MM.1S (cell line): ENCODE measurements around the gene HP1BP3.

ENCODE experiments used
- DNase-seq: peaks from one replicate; pipeline ENCODE4 v3.0.0-alpha.2; 2015
- H2AFZ ChIP-seq: fragments of 300-600 bp; sonication (generic); 2 replicates; pipeline ENCODE4 v1.6.0; 2016; ENCODE audit warnings: antibody characterized with exemption, low read length
- H3F3A ChIP-seq: fragments of 300-600 bp; sonication (generic); 2 replicates; pipeline ENCODE4 v1.6.1; 2016; ENCODE audit warnings: mild to moderate bottlenecking, antibody characterized with exemption, low read length, moderate library complexity, mixed read lengths; ENCODE audit not compliant: insufficient read depth
- H3K27ac ChIP-seq: fragments of 300-600 bp; sonication (generic); 2 replicates; pipeline ENCODE4 v1.5.1; 2016; ENCODE audit warnings: mild to moderate bottlenecking, low read length
- H3K27me3 ChIP-seq: fragments of 300-600 bp; sonication (generic); replicated peaks from 2 replicates; pipeline ENCODE4 v1.6.0; 2016; ENCODE audit warnings: low read length; ENCODE audit not compliant: insufficient read depth
- H3K36me3 ChIP-seq: fragments of 300-600 bp; sonication (generic); replicated peaks from 2 replicates; pipeline ENCODE4 v1.6.1; 2016; ENCODE audit warnings: mild to moderate bottlenecking, low read length, mixed read lengths; ENCODE audit not compliant: insufficient read depth
- H3K4me1 ChIP-seq: fragments of 300-600 bp; sonication (generic); 2 replicates; pipeline ENCODE4 v1.6.1; 2016; ENCODE audit warnings: low read length, mixed read lengths
- H3K4me2 ChIP-seq: fragments of 300-600 bp; sonication (generic); 2 replicates; pipeline ENCODE4 v1.6.0; 2016; ENCODE audit warnings: low read depth, low read length
- H3K4me3 ChIP-seq: fragments of 300-600 bp; sonication (generic); 2 replicates; pipeline ENCODE4 v1.5.1; 2016; ENCODE audit warnings: low read length, mixed read lengths
- H3K79me2 ChIP-seq: fragments of 300-600 bp; sonication (generic); 2 replicates; pipeline ENCODE4 v1.6.1; 2016; ENCODE audit warnings: mixed run types, low read length, mixed read lengths
- H3K9ac ChIP-seq: fragments of 300-600 bp; sonication (generic); 2 replicates; pipeline ENCODE4 v1.6.1; 2016; ENCODE audit warnings: low read length, mixed read lengths
- H3K9me2 ChIP-seq: fragments of 300-600 bp; sonication (generic); replicated peaks from 2 replicates; pipeline ENCODE4 v1.6.1; 2016; ENCODE audit warnings: mild to moderate bottlenecking, low read length, mixed read lengths; ENCODE audit not compliant: insufficient read depth
- H3K9me3 ChIP-seq: fragments of 300-600 bp; sonication (generic); replicated peaks from 2 replicates; pipeline ENCODE4 v1.6.1; 2016; ENCODE audit warnings: mild to moderate bottlenecking, low read length, mixed read lengths; ENCODE audit not compliant: insufficient read depth
- H4K20me1 ChIP-seq: fragments of 300-600 bp; sonication (generic); 2 replicates; pipeline ENCODE4 v1.6.1; 2016; ENCODE audit warnings: mild to moderate bottlenecking, low read length, moderate library complexity, mixed read lengths; ENCODE audit not compliant: insufficient read depth
- CTCF ChIP-seq: fragments of 300-600 bp; sonication (generic); IDR thresholded peaks from 2 replicates; pipeline ENCODE4 v1.5.1; 2016; ENCODE audit warnings: antibody characterized with exemption, low read length, mixed read lengths
- EZH2 ChIP-seq: fragments of 300-600 bp; sonication (generic); optimal IDR thresholded peaks from 2 replicates; pipeline ENCODE3; 2017; ENCODE audit warnings: low read depth, mild to moderate bottlenecking, antibody characterized with exemption, low read length, mixed read lengths
- EZH2phosphoT487 ChIP-seq: fragments of 300-600 bp; sonication (generic); IDR thresholded peaks from 2 replicates; pipeline ENCODE4 v1.6.1; 2018; ENCODE audit warnings: antibody characterized with exemption, low read length

HP1BP3 gene

GRCh38 chr1:20698195-20698910 lies 88.8 kb downstream of the HP1BP3 start:
- no peak for DNase-seq
- Histone ChIP-seq H3K36me3 (no peaks in the 10 kb centered on the region), H3K9me2 (no peaks in the 10 kb centered on the region), H4K20me1 (no peaks in the 10 kb centered on the region), H3F3A (no peaks in the 10 kb centered on the region), H3K9me3 (no peaks in the 10 kb centered on the region), H3K4me3 (no peak overlapping the region), H3K4me1 (no peaks in the 10 kb centered on the region), H3K9ac (no peak overlapping the region), H3K27ac (no peak overlapping the region), H3K4me2 (no peak overlapping the region), H3K27me3 (peaks cover 75% of the 10 kb centered on the region), H3K79me2 (no peaks in the 10 kb centered on the region), H2AFZ (no peak overlapping the region)
- TF ChIP-seq EZH2phosphoT487: no peak
- TF ChIP-seq CTCF: no peak
- no peak for TF ChIP-seq EZH2

GRCh38 chr1:20697563-20697962 lies 89.5 kb downstream of the HP1BP3 start:
- no peak for DNase-seq
- no peaks in the 10 kb centered on the region for H3F3A ChIP-seq
- no peak overlapping the region for H2AFZ ChIP-seq
- TF ChIP-seq EZH2: no peak
- no peak for TF ChIP-seq EZH2phosphoT487
- no peak for TF ChIP-seq CTCF
- H3K9me3 ChIP-seq: no peaks in the 10 kb centered on the region
- H3K9ac ChIP-seq: no peak overlapping the region
- H3K9me2 ChIP-seq: no peaks in the 10 kb centered on the region
- no peaks in the 10 kb centered on the region for H3K36me3 ChIP-seq
- no peak overlapping the region for H3K27ac ChIP-seq
- H4K20me1 ChIP-seq: no peaks in the 10 kb centered on the region
- H3K27me3 ChIP-seq: peaks cover 69% of the 10 kb centered on the region
- no peak overlapping the region for H3K4me3 ChIP-seq
- H3K79me2 ChIP-seq: no peaks in the 10 kb centered on the region
- H3K4me2 ChIP-seq: no peak overlapping the region
- H3K4me1 ChIP-seq: no peaks in the 10 kb centered on the region

- Histone ChIP-seq H3K4me3 (peak overlapping the region; percentile 74), H3K27me3 (peaks cover 70% of the 10 kb centered on the region), H2AFZ (peak overlapping the region; percentile 99), H3K9me3 (no peaks in the 10 kb centered on the region), H3F3A (no peaks in the 10 kb centered on the region), H3K9me2 (no peaks in the 10 kb centered on the region), H3K27ac (no peak overlapping the region), H3K79me2 (no peaks in the 10 kb centered on the region), H4K20me1 (no peaks in the 10 kb centered on the region), H3K4me1 (no peaks in the 10 kb centered on the region), H3K36me3 (no peaks in the 10 kb centered on the region), H3K4me2 (peak overlapping the region; percentile 99), H3K9ac (peak overlapping the region; percentile 44; the same call in 1 of the 2 replicates)
- TF ChIP-seq EZH2 (no peak), CTCF (peak; percentile 70)
- DNase-seq: peak; percentile 64
These were observed 90.4 kb downstream of the HP1BP3 start for GRCh38 chr1:20696397-20697333.
